HG03135 (cell line): Measurements from ENCODE around the gene ADIG.

ENCODE experiments used
- ATAC-seq: cut with Tn5 transposase; IDR thresholded peaks from one replicate; pipeline ENCODE4 v1.9.1; 2021; ENCODE audit warnings: mild to moderate bottlenecking, moderate library complexity; ENCODE audit not compliant: unreplicated experiment

The ADIG gene

GRCh38 chr20:38630727-38631126, 49.7 kb downstream of the ADIG start:
- ATAC-seq, result no peak

- no peak for ATAC-seq
Measured at GRCh38 chr20:38631155-38632022, 50.4 kb downstream of the ADIG start.

- ATAC-seq, result no peak
Measured at GRCh38 chr20:38633577-38634093, 52.6 kb downstream of the ADIG start.

- no peak for ATAC-seq
Measured at GRCh38 chr20:38635721-38636288, 54.8 kb downstream of the ADIG start.
